GM21423 (cell line): ENCODE measurements around the gene MIOX.

Source experiments
- ATAC-seq: cut with Tn5 transposase; IDR thresholded peaks from one replicate; pipeline ENCODE4 v1.9.1; 2021; ENCODE audit warnings: mild to moderate bottlenecking, moderate library complexity; ENCODE audit not compliant: unreplicated experiment

The MIOX gene

GRCh38 chr22:50486561-50487289 is at the start of gene MIOX:
Gene MIOX (plus strand): TSS chr22:50486859. CDS start chr22:50486898, 39 bp downstream.
- no peak for ATAC-seq

DNA sequence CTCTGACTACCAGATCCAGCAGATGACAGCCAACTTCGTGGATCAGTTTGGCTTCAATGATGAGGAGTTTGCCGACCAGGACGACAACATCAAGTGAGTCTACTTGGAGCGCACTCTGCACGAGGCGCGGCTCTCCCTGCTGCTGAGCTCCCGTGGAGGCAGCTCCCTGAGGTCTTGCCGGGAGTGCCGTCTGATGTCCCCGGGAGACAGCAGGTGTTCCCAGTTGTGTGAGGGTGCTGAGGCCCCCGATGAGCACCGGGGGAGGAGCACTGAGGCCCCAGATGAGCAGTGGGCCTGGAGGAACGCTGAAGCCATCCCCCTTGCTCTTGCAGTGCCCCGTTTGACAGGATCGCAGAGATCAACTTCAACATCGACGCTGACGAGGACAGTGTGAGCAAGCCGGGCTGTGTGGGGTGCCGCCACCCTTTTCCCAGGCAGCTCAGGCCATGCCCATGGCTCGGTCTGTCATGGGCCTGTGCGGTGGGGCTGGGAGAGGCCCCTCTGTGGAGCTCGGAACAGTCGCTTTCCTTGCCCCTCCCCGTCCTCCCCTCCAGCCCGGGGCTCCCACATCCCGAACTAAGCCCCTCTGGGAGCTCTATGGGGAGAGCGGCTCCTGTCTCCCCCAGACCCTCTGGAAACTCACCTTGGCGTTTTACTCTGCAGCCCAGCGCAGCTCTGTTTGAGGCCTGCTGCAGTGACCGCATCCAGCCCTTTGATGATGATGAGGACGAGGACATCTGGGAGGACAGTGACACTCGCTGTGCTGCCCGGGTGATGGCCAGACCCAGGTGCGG is 49.0 kb upstream of the MIOX start:
- no peak for ATAC-seq

DNA sequence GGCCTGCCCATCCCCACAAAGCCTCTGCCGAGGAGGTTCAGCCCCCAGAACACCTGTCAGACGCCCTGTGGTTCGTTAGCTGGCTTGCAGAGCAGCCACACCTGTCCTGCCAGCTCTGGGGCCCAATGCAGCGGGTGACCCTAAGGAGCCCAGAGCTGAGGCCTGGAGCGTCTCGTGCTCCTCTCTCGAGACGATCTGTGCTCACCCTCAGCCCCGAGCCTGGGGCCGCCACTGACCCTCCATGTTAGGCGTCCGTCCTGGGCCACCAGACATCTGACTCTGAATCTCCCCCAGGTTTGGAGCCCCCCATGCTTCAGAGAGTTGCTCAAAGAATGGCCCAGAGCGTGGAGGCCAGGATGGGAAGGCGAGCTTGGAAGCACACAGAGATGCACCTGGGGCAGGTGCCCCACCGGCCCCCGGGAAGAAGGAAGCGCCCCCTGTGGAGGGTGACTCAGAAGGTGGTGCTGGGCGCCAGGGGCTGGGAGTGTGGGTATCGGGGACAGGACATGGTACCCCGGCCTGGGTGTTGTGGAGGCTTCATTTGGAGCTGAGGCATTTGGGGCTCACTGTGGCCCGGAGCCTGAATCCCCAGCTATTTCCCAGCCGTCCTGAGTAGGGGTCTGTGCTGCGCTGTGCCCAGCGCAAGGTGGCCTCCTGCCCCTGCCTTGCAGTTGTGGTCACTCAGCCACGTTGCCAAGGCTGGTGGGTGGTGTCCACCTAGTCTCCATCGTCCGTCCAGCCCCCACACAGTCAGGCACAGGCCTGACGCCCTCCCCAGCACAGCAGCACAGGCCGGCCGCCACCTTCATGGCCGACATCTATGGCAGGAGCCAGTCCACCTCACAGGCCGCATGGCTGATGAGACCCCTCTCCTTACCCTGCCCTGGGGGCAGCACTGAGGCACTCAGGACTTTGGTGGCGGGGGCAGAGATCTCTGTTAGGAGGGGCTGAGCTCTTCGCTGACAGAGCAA is 48.1 kb upstream of the MIOX start:
- ATAC-seq = no peak

- ATAC-seq = no peak
Measured at GRCh38 chr22:50439314-50439870, 47.3 kb upstream of the MIOX start.

DNA sequence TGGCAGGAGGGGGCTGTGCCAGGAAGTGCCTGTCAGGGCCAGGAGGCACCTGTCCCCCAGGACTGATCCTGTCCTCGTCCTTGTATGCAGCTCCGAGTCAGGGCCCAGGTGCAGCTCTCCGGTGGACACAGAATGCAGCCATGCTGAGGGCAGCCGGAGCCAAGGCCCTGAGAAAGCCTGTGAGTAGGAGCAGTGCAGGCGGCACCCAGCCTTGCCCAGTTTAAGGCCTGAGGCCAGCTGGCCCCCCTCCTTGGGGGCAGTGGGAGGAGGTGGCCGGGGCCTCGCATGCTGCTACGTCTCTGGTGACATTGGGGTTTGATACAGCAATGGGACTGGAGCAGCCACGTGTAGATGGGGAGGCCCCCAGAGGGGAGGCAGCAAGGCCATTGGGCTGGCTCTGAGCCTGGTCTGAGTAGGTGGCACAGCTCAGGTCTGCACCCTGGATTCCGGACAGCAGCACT is 46.8 kb upstream of the MIOX start:
- ATAC-seq = no peak

GRCh38 chr22:50440544-50441249 is 46.0 kb upstream of the MIOX start:
- no peak for ATAC-seq

DNA sequence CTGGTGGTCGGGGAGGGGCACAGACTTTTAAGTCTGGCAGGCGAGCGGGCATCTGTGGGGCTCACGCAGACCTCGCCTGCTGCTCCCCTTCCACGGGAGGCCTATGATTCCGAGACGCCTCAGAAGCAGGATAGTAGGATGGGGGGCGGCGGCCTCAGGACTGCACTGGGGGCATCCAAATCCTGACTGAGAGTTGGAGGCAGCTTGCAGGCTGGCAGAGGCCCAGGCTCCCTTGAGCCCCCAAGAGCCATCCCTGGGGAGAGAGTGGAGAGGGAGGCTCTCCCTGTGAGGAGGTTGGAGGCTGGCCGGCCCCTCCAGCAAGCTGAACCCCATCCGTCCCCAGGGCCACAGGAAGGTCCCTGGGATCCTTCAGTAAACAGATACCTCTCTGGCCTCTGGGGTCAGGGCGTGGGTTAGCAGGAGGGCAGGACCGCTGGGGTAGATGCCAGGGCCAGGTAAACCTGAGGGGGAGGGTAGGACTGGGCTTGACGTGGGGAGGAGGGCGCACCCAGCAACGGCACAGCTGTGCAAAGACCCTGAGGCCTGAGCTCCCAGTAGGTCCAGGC is 45.1 kb upstream of the MIOX start:
- no peak for ATAC-seq

DNA sequence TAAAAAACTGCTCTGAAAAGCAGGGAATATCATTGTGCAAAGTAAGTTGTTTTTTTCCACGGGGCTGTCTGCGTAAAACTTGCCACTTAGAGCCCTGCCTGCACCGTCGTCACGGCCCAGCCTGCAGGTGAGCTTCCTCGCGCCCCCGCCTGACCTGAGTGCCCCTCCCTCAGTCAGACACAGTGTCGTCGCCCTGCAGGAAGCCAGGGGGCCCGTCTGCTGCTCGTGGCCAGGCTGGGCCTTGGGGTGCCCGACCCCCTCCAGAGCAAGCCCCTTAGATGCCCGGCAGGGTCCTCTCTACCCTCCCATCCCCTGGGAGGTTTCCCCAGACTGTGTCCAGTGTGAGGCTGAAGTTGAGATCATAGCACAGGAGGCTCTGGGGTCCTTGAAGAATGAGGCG is 43.5 kb upstream of the MIOX start:
- no peak for ATAC-seq

GRCh38 chr22:50443801-50444625 is 42.6 kb upstream of the MIOX start:
- ATAC-seq = no peak

GRCh38 chr22:50444663-50445062 is 42.0 kb upstream of the MIOX start:
- no peak for ATAC-seq

- ATAC-seq = no peak
Measured at GRCh38 chr22:50445071-50445879, 41.4 kb upstream of the MIOX start.

DNA sequence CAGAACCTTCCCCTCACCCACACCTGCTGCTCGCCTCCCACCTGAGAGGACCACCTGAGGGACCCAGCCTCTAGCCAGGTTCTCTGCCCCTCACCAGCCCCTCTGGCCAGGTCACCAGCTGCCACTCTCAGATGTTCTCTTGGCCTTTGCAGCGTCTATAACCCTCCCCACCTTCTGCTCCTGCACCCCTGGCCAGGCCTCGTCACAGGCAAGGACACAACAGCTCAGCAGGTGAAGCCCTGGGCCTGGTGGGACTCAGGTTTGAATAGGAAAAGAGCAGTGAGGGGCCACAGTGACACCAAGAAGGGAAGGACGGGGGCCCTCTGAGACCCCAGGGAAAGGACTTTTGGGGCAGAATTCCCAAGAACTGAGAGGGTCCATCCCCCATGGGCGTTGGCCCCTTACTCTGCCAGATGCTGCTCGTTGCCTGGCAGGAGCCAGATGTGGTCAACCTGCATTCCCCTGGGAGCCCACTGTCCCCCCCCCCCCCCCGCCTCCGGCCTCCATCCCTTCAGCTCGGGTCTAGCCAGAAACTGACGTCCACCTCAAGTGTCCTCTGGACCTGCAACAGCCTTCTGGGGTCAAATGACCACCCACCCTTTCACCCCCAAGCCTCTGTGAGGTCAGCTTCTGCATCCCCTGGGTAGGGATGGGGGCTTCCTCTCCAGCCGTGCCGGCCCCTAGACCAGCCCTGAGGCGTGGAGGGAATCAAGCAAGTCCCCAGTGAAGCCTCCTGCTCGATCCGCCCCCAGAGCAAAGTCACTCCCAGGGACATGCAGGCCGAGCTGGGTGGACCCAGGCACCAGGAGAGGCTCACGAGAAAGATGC is 40.6 kb upstream of the MIOX start:
- ATAC-seq = no peak

DNA sequence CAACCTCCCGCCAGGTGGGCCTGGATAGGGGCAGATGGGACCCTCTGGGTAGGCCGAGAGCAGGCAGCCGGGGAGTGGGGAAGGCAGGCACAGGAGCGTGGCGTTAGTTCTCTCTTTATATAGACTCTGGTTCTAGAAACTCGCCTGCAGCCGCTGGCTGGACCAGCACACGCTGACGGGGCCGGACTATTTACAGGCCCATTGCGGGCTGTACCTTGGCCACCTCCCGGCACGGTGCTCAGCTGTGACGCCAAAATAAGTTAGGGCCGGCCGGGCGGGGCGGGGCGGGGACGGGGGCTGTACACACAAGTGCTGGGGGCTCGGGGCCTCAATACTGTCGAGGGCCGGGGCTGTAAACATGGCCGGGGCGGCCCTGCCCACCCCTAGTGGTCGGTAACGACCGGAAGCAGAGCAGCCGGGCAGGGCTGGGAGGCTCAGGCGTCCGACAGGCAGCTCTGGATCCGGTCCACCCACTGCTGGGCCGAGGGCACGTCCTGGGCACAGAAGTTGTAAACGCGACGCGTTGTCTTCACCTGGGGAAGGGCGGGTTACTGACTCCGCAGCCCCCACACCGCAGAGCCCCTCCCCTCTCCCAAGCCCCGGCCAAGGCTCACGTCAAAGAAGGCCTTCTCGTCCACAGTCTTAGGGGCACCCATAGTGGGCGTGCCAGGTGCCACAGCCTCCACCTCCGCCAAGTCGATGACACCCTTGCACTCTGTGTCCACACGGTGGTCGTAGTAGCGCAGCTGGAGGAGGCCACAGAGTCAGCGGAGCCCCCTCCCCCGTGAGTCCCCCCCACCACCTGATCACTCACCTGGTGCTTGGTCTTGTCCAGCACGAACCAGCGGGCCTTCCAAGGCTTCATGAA is 39.7 kb upstream of the MIOX start:
- no peak for ATAC-seq

GRCh38 chr22:50447576-50448551 is 38.8 kb upstream of the MIOX start:
- ATAC-seq = no peak

GRCh38 chr22:50452649-50453048 is 34.0 kb upstream of the MIOX start:
- ATAC-seq = no peak
